Measurements from ENCODE around the gene CALHM2.
"Not testable (repeated sequence)": the region's sequence is repeated elsewhere in the genome, so short reads cannot be mapped to it uniquely, and the experiment has no call there.

The CALHM2 gene

DNA sequence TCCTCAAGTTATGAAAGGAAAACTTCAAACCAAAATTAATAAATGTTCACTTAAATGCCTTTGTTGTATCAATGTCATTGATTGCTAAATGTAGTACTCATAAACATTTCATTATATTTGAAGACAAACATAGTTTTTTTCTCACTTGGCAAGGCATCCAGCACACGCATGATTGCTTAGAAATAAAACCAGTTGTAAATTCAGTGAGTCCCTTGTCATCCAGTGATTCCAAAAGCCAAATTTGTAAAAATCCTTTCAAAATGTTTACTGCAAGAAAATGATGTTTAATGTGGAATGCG, 35.2 kb upstream of the CALHM2 start:
- H3K4me3 ChIP-seq (ENCODE audit: low read depth, low read length) = no peak overlapping the region

DNA sequence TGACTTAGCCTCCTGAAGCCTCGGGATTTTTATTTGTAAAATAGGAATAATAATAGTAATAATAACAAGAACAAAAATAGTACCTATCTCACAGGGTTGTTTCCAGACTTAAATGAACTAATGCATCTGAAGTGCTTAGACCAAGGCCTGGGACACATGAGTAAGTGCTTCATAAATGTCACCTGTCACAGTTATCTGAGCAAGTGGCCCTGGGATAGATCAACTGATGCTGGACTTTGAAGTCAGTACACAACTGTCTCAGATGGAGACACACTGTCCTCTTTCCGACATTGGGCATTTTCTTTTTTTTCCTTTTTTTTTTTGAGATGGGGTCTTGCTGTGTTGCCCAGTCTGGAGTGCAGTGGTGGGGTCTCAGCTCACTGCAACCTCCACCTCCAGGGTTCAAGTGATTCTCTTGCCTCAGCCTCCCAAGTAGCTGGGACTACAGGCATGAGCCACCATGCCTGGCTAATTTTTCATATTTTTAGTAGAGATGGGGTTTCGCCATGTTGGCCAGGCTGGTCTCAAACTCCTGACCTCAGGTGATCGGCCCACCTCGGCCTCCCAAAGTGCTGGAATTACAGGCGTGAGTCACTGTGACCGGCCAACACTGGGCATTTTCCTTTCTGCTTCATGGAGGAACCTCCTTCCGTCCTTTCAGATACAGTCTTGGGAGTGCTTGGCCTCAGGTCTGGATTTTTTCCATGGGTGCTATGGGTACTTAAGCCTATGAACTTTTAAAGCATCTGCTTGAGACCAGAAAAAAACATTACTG, 34.7 kb upstream of the CALHM2 start:
- H3K4me3 ChIP-seq (ENCODE audit: low read depth, low read length) = not testable (repeated sequence)

More for the DNA sequence above, 35.2 kb upstream of the CALHM2 start:
- TF ChIP-seq, protein P1, sequence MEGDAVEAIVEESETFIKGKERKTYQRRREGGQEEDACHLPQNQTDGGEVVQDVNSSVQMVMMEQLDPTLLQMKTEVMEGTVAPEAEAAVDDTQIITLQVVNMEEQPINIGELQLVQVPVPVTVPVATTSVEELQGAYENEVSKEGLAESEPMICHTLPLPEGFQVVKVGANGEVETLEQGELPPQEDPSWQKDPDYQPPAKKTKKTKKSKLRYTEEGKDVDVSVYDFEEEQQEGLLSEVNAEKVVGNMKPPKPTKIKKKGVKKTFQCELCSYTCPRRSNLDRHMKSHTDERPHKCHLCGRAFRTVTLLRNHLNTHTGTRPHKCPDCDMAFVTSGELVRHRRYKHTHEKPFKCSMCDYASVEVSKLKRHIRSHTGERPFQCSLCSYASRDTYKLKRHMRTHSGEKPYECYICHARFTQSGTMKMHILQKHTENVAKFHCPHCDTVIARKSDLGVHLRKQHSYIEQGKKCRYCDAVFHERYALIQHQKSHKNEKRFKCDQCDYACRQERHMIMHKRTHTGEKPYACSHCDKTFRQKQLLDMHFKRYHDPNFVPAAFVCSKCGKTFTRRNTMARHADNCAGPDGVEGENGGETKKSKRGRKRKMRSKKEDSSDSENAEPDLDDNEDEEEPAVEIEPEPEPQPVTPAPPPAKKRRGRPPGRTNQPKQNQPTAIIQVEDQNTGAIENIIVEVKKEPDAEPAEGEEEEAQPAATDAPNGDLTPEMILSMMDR (IDR thresholded peaks at IDR 0.05; ENCODE audit: low read depth, low read length) = no peak

DNA sequence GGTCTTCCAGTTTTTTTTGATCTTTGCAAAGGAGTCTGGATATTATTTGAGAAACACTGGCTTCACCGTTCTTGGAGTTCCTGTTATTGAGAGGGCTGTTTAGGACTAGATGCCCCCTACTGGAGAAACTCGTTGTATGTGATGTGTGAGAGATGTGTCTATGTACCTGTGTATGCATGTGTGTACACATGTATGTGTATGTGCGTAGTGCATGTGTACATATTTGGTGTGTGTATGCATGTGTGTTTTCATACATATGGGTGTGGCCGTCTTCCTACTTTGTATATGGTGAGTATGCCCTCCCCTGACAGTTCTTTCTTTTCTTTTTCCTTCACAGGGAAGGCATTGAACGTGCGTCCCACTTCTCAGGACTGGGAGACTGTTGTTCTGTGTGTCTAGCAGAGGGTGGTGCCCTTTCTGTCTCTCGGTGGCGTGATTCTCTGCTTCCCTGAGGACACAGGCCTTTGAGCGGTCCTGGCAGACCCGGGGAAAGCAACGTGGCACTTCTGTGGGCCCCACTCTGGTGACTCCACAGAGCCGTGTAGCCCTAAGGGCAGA, 29.9 kb upstream of the CALHM2 start:
- no peak overlapping the region for H3K4me3 ChIP-seq (ENCODE audit: low read depth, low read length)
- TF ChIP-seq, protein P1 (IDR thresholded peaks at IDR 0.05; ENCODE audit: low read depth, low read length) = peak; percentile 47

DNA sequence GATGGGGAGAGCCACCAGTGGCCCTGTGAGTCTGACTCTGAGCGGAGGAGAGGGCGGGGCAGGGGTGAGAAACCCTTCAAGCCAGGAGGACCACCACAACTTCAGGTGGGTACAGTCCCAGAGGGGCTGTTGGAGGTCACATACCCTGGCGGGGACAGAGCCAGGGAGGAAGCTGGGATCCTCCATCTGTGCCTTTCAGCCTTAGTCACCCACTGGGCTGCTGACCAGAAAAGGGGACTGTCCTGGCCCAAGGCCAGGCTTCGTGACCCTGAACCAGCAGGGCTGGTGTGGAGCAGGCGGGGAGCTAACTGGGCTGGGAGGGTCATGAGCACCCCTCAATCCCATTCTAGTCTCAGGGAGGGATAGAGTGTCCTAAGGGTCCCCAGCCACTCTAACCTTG, 28.4 kb upstream of the CALHM2 start:
- H3K4me3 ChIP-seq (ENCODE audit: low read depth, low read length) = no peak overlapping the region
- TF ChIP-seq, protein P1 (IDR thresholded peaks at IDR 0.05; ENCODE audit: low read depth, low read length) = no peak

DNA sequence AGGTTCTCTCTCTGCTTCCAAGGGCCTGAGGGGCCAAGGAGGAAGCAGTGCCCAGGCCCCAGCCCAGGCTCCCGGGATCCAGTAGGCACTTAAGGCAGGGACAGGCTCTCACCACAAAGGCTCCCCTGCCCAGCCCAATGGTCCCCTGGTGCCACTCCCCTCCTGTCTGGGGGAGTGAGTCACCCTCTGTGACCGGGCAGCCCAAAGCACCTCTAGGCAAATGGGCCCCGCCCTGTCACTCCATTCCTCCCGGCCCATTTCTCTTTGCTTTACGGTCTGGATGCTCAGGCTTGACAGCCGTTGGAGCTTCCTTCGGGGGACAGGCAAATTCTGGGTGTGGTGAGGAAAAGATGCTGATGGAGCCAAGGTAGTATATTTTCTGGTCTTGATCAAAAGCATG, 27.0 kb upstream of the CALHM2 start, which contains the start of gene CALHM3:
TSS of gene CALHM3 (minus strand) at position 106 of the 400 bp plus-strand sequence. CDS start 208 bp downstream, outside the sequence.
- H3K4me3 ChIP-seq (ENCODE audit: low read depth, low read length) = no peak within 1 kb of the TSS
- TF ChIP-seq, protein P1 (IDR thresholded peaks at IDR 0.05; ENCODE audit: low read depth, low read length) = no peak

DNA sequence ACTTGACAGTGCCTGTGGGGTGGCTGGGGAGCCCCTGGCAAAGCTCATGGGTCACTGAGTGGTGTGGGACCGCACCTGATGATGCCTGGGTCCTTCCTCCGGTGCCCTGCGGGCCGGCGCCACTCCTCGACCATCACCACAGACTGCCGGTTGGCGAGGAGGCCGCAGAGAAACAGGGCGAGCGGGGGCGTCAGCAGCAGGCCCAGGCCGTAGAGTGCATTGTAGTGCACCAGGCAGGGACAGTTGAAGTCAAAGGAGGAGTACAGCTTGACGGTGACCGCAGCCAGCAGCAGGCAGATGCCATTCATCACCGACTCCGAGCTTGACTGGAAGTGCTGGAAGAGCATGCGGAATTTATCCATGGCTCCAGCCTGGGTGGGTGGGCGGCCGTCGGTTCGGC, 26.5 kb upstream of the CALHM2 start:
- TF ChIP-seq, protein P1 (IDR thresholded peaks at IDR 0.05; ENCODE audit: low read depth, low read length) = no peak
- H3K4me3 ChIP-seq (ENCODE audit: low read depth, low read length) = no peak overlapping the region

DNA sequence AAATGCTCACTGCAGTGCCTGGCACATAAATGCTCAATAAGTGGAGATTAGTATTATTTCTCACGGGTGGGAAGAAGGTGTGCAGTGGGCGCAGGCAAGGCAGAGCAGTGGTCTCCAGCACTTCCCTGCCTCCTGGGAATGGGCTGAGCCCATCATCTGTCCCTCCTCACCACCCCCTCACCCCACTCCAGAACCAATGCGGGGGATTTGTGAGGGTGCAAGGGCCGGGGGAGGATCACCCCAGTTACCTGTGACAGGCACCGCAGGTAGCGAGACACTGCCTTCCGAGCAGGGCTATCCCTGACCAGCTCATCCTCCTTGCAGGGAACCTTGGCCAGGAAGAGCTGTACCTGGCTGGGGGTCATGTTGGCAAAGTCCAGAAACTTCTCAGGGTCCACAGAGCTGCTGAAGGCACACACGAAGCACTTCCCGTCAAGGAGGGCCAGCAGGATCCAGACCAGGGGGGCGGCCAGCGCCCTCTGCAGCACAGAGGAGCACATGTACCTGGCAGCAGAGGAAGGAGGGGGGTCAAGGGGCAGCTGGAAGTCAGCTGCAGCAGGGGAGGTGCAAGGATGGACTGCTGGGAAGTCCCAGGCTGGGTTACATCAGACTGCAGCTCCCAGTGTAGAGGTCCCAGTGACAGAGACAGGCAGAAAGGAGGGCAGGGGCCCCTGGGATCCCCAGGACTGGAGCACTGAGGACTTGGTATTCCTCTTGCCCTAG, 24.0 kb upstream of the CALHM2 start:
- TF ChIP-seq, protein P1 (IDR thresholded peaks at IDR 0.05; ENCODE audit: low read depth, low read length) = no peak
- H3K4me3 ChIP-seq (ENCODE audit: low read depth, low read length) = no peak overlapping the region
